LoVo (cell line): ENCODE measurements around the gene MAPT.
"Not testable (repeated sequence)": the region's sequence is repeated elsewhere in the genome, so short reads cannot be mapped to it uniquely, and the experiment has no call there.

Experiments
- DNase-seq: peaks from one replicate; pipeline ENCODE4 v3.0.0-alpha.2; 2016; ENCODE audit warnings: low spot score

The MAPT gene

DNA sequence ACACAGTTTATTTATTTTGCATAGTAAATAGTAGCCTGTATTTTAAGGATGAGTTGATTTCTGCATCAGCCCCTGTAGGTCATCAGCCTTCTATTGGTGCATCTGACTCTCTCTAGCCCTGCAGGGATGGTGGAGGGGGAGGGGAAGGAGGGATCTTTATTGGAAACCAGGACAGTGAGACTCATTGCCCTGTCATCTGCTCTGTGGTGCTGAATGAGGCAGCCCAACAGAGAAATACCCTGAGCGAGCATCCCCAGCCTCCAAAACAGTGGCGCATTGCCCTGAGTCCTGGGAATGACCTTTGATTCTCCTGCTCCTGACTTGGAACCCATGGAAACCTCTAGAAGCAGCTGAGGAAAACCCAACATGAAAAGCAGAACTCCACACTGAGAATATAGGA is 59.2 kb downstream of the MAPT start:
- no peak for DNase-seq

DNA sequence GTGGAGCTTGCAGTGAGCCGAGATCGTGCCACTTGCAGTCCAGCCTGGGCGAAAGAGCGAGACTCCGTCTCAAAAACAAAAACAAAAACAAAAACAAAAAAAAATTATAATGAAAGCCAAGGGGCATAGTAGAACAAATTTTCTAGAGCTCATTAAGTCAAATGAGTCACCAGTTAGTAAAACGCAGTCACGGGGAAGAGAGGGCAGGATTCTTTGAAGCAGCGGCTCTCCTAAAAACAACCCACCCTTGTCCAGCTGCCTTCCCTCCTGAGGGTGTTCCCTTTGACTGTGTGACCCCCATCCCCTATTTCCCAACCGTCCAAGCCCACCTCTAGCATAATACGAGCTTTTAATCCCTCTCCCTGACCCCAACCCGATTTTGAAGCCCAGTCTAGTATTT is 60.6 kb downstream of the MAPT start:
- DNase-seq = peak; percentile 11

DNA sequence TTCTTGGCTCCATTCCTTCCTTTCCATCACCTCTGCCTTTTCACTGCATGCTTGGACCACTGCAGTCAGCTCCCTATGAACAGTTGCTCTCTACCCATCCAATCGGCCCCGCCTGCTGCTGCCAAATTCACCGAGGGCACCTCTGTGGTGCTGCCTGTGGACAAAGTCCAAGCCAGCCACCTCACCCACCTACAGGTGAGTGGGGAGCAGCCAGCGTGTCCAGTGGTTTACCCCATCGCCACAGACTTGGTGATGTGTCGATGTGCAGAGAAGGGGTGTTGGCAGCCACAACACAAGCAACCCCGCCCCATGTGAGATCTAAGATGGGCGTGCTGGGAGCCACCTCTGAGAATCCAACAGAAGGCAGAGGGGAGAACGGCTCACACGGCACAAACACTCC is 61.0 kb downstream of the MAPT start:
- no peak for DNase-seq

DNA sequence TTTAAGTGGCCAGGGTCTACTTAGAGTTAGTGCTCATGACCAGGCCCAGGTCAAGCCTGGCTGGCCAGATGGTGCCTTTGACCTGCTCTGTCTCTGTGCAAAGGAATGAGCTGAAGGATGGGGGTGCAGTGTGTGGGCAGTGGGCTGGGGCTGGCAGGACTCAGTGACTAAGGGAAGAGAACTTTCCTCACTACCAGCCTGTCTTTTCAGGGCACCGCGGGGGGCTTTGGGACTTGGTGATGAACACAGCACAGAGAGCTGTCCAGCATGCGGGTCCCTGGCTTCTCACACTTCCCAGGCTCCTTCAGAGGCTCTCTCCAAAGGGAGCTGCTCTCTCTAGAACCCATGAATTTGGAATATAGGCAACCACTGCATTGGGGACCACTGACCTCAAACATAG is 61.7 kb downstream of the MAPT start:
- no peak for DNase-seq

DNA sequence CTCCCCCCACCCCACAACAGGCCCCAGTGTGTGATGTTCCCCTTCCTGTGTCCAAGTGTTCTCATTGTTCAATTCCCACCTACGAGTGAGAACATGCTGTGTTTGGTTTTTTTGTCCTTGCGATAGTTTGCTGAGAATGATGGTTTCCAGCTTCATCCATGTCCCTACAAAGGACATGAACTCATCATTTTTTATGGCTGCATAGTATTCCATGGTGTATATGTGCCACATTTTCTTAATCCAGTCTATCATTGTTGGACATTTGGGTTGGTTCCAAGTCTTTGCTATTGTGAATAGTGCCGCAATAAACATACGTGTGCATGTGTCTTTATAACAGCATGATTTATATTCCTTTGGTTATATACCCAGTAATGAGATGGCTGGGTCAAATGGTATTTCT is 62.4 kb downstream of the MAPT start:
- DNase-seq = not testable (repeated sequence)

DNA sequence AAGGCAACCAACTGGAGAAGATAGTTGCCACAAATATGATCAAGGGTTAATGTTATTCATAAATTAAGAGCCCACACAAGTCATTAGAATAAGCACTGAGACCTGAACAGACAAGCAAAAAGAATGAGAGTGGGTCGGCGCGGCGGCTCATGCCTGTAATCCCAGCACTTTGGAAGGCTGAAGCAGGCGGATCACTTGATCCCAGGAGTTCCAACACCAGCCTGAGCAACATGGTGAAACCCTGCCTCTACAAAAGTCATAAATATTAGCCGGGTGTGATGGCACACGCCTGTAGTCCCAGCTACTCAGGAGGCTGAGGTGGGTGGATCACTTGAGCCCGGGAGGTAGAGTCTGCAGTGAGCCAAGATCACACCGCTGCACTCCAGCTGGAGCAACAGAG is 64.0 kb downstream of the MAPT start:
- DNase-seq = no peak

DNA sequence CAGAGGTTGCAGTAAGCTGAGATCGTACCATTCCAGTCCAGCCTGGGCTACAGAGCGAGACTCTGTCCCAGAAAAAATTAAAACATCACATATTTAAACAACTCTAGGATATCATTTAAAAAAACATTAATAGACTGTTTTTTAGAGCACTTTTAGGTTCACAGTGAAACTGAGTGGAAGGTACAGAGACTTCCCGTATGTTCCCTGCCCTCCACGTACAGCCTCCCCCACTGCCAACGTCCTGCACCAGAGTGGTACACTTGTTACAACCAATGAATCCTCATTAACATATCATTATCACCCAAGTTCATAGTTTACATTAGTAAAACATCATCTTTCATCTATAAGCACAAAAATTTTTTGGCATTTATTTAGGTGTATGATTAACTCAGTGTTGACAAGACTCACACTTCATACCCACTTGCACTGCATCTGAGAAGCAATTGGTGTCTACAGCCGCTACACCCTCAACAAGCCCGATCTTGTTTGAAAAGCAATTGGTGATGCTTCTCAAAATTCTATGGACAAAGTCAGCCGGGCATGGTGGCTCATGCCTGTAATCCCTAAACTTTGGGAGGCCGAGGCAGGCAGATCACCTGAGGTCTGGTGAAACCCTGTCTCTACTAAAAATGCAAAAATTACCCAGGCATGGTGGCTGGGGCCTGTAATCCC is 64.8 kb downstream of the MAPT start:
- DNase-seq = no peak

DNA sequence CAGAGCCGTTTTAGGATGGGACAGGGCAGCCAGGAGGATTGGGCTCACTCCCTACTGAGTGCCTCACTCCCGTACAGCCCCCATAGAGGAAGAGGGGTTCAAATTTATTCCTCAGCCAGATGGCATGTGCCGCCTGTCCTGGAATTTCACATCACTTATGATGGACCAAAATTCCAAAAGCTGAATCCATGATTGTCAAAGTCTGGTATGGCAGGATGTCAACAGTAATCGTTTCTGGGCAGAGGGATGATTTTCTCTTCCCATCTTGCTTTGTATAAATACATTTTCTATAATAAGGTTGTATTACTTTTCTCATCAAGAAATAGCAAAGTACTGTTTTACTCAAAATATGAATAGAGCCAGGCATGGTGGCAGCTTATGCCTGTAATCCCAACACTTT is 66.0 kb downstream of the MAPT start:
- DNase-seq = no peak

DNA sequence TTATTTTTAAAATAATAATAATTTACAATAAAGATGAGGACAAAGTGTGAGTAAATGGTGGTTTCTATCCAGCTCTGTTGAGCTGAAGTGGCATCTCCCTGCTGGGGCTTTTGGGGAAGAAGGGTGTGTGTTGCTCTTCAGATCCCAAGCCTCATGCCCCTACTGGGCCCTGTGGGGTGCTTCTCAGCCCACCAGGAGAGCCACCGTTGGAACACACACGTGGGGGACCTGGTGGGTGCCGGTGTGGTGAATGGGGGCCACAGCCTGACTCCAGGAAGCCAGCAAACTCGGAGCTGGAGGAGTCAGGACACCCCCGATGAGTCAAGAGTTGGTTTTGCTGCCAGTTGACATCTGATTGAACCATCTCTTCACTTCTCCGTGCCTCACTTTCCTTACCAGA is 66.9 kb downstream of the MAPT start:
- no peak for DNase-seq

DNA sequence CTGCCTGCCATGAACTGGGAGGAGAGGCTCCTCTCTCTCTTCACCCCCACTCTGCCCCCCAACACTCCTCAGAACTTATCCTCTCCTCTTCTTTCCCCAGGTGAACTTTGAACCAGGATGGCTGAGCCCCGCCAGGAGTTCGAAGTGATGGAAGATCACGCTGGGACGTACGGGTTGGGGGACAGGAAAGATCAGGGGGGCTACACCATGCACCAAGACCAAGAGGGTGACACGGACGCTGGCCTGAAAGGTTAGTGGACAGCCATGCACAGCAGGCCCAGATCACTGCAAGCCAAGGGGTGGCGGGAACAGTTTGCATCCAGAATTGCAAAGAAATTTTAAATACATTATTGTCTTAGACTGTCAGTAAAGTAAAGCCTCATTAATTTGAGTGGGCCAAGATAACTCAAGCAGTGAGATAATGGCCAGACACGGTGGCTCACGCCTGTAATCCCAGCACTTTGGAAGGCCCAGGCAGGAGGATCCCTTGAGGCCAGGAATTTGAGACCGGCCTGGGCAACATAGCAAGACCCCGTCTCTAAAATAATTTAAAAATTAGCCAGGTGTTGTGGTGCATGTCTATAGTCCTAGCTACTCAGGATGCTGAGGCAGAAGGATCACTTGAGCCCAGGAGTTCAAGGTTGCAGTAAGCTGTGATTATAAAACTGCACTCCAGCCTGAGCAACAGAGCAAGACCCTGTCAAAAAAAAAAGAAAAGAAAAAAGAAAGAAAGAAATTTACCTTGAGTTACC is 68.0 kb downstream of the MAPT start:
- DNase-seq = no peak

DNA sequence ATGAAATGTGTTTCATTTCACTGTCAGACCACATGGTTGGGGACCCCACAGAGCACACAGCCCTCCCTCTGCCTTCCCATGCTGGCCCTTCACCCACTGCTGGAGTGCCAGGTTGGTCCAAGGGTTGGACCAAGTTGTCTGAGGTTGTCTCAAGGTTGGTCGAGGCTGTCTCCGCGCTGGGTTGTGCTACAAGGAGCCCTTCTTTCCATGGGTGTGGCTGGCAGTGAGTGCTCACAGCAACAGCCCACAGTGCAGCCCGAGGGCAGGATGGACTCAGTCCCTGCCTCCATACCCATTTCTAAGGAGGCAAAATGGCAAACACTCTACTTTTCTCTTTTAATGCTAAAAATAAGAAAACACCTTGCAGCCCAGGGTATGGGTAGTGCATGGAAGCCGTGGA is 68.9 kb downstream of the MAPT start:
- DNase-seq = no peak

DNA sequence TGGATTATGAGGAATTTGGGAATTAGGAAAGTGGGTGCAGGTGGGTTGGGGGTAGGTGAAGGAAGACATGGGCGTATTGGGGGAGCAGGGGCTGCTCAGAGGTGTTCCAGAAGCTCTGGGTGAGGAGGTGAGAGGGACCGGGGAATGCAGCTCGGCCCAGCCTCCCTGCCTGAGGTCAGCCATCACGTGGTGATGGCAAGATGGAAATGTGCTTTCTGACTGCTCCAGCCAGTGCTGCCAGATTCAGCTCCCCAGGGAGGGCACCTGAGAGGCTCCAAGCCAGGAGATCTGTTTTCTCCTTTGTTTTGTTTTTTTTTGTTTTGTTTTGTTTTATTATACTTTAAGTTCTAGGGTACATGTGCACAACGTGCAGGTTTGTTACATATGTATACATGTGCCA is 69.5 kb downstream of the MAPT start:
- DNase-seq = no peak

DNA sequence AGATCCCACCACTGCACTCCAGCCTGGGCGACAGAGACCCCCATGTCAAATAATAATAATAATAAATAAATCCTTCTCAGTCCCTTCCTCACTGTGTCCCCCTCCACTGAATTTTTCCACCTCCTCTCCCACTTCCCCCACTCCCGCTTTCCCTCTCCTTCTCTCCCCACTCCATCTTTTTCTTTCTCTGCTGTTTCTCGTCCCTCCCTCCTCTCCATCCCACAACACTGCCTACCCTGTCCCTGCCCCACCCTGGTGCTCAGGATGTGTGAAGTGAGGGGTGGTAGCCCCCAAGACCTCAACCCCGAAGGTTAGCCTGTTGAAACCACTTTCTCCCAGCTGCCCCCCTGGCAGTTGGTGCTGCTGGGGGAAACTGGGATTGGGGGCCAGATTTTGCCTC is 70.3 kb downstream of the MAPT start:
- DNase-seq = no peak

DNA sequence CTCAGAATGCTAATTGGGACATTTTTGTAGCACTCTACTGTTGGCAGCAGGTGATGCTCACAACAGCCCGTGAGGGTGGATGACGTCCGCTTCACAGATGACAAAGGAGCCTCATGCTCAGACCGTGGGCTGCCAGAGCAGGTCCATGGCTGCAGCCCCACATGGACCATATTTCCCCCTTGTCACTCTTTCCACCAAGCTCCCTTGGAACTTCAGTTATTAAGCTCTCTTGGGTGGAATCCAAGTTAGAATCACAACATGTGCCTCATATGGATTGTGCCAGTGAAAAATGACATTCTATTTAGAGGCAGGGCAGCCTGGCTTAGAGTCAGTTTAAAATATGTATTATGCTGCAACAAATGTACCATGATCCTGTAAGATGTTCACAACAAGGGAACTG is 71.5 kb downstream of the MAPT start:
- no peak for DNase-seq

DNA sequence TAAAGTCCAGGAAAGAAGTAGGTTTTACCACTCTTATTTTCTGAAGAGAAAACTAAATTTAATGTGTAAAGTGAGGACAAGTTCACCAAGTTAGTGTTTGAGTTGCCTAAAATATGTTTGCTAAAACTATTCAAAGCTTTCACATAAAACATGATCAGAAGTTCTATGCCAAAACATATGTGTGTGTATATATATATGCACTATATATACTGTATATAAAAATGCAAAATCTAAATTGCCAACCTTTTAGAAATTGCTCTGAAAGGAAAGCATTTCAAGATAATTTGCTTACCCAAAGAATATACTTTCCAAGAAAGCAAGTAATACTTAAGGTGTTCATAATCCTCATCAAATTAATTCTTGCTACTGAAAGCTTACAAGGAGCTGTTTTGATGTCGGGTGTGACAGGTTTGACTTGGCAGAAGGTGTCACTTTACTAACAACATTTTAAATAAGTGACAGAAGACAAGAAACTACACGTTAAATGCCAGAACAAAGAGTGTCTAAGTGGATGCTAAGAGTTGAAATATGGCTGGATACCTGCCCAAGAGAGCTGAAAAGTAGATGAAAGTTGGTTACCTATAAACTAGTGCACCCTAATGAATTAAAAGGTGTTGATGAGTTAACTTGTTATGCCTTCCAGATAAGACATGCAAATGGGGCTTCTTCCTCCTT is 72.4 kb downstream of the MAPT start:
- no peak for DNase-seq

DNA sequence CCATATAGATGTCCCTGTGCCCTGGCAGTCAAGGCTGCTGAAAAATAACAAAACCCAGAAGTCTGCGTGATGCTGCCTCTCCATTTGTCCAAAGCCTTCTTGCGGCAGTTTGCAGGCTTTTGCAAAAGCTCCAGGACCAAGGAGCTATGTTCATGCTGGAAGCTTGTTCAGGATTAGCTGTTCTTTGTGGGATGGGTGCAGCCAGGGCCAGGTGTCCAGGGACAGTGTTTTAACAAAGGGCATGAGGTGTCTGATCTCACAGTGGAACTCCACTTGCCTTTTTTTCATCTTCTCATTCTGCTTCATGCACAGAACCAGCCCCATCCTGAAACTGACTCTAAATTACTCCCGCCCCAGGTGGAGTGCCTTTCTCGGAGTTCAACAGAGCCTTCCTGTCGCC is 73.0 kb downstream of the MAPT start:
- no peak for DNase-seq

DNA sequence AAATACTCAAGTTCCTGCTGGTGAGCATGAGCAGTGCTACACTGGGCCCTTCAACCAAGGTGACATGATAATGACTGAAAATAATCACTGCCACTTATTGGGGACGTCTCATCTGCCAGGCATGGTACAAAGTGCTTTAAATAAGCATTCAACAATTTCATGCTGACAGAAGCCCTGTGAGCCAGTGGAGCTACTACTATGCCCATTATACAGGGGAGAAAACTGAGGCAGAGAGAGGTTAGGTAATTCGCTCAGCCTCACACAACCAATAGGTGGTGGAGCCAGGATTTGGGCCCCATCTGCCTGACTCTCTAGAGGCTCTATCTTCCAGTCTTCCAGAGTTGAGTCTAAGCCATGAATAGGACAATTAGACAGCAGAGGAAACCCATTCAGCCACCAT is 74.4 kb downstream of the MAPT start:
- DNase-seq = no peak

DNA sequence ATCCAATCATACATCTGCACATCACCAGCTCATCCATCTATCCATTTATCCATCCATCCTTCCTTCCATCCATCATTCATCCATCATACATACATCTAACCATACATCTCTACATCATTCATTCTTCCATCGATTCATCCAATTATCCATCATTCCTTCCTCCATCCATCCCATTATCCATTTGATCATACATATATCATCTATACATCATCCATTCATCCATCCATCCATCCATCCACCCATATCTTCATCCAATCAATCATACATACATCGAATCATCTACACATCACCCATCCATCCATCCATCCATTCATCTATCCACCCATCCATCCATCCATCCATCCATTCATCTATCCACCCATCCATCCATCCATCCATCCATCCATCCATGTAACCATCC is 75.4 kb downstream of the MAPT start:
- DNase-seq = no peak

DNA sequence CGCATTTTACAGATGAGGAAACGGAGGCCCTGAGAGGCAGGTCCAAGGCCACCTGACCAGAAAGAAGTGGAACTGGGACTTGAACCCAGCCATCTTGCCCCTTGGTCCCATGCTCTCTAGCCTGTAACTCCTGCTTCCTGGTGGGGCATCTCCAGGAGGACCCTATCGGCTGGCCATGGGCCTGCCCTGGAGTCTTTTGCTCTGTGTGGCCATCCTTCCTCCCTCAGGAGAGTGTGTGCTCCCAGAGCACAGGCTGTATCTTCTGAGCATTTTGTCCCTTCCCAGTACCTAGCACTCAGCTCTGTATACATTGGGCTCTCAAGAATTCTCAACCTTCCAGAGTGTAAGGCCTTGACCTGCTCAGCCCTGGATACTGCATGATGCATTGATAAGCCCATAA is 76.3 kb downstream of the MAPT start:
- DNase-seq = no peak

DNA sequence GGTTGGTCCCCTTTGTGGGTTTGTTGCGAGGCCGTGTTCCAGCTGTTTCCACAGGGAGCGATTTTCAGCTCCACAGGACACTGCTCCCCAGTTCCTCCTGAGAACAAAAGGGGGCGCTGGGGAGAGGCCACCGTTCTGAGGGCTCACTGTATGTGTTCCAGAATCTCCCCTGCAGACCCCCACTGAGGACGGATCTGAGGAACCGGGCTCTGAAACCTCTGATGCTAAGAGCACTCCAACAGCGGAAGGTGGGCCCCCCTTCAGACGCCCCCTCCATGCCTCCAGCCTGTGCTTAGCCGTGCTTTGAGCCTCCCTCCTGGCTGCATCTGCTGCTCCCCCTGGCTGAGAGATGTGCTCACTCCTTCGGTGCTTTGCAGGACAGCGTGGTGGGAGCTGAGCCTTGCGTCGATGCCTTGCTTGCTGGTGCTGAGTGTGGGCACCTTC is 77.4 kb downstream of the MAPT start:
- no peak for DNase-seq

DNA sequence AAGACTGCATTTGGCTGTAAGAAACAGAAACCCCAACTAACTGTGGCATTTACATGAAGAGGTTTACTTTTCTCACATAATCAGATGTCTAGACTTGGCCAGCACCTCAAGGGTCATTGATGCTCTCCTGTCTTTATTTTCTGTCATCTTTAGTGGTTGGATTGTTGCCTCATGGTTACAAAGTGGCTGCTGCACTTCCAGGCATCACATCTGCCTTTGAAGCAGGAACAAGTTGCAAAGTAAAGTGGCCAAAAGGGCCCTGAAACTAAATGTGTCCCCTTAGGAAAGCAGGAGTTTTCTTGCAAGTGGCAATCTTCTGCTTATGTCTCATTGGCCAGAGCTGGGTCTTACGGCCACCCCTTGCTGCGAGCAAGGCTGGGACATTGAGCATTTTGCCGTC is 78.2 kb downstream of the MAPT start:
- no peak for DNase-seq

DNA sequence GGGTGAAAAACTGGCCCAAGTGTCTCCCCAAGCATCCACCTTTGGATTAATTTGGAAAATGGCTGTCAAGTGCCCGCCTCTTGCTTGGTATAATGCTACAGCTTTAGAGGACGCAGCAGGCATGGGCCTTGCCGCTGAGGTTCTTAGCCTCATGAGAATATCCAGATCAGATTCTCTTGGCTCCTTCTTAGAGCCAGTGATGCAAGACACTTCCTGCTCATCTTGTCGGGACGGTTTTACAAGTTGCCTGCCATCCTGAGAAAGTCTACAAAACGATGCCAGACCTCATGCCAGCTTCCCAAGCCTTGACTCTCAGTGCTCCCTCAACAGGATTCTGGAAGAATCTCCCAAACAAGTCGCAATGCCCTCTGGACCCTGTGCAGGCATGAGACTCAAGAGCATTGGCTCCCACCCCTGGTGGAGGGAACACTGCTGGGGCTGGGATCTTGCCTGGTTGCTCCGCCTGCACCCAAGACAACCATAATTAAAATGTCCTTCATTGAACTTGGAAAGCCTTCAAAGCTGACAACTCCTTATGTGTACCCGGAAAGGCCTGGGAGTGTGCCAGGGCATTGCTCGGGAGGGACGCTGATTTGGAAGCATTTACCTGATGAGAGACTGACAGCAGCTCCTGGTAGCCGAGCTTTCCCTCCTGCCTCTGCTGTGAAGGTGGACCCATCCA is 78.9 kb downstream of the MAPT start:
- DNase-seq = no peak
